GM18505 (cell line): Measurements from ENCODE around the gene CNTNAP2.

Source experiments
- ATAC-seq: cut with Tn5 transposase; IDR thresholded peaks from one replicate; pipeline ENCODE4 v1.9.1; 2021; ENCODE audit not compliant: unreplicated experiment
- POLR2A ChIP-seq: IDR thresholded peaks from 4 replicates; pipeline ENCODE4 v1.6.1; 2011; ENCODE audit warnings: borderline replicate concordance; ENCODE audit not compliant: insufficient read depth, insufficient read length; ENCODE audit errors: extremely low read depth

The CNTNAP2 gene

DNA sequence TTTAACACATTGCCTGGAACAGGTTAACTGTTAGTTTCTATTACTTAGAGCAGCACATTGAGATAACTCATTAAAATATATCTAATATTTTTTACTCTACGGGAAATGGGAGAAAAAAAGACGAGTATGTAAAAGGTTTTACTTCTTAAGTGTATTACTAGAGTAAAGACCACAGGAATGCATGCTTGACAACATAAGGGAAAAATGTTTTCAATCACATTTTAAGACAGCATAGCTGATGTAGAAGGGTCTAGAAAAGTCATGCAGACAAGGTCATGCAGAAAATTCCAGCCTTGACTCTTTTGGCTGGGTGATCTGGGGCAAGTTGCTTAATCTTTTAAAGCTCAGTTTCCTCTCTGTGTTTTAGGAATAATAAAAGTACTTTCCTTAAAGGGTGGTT lies 806.2 kb downstream of the CNTNAP2 start:
- no peak for ATAC-seq
- no peak for TF ChIP-seq POLR2A

DNA sequence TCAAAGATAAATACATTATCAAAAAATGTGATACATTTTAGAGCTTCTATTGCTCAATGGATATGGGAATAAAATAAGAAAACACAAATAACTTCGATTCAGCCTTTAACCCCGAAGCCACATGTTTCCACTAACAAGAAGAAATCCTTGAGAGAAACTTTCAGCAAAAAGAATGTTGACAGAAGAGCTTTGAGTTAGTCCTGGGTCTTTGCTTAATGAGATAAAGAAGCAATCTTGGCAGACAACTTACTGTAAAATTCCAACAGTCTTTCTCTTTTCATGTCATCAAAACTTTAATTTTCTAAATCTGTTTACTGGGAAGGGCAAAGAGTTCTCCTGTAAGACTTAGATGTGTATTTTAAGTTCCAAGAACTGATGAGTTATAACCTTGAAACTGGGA lies 810.2 kb downstream of the CNTNAP2 start:
- no peak for TF ChIP-seq POLR2A
- no peak for ATAC-seq

DNA sequence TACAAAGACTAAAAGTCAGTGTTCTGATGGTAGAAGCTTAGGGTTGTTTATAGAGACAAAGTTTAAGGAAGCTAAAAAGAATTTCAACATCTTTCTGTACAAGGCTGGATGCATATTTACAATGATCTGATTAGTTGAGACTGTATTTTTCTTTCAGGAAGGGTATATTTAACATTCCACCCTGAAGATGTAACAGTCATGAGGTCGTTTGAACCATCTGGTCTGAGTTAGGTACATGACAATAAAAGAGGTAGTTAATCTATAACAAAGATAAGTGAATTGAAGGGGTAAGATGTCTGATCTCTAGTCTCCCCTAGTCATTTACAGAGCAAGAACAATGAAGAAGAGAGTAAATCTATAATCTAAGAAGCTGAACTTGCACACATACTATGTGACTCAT lies 821.2 kb downstream of the CNTNAP2 start:
- ATAC-seq = no peak
- no peak for TF ChIP-seq POLR2A

DNA sequence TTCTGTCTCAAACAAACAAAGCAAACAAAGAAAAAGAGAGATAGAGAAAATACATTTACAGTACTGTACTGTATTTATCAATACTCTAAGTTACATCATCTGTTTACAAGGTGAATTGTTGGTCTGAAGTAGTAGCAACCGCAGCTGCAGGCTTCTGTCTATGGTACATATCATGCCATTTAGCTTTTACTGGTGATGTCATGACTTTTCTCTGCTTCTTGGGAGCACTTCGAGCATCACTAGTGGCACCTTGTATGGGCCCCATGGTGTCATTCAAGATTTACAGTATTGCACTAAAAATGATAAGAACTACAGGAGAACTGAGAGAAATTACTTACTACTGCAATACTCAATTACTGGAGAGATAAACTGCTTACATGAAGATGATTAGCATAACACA lies 826.9 kb downstream of the CNTNAP2 start:
- ATAC-seq = no peak
- TF ChIP-seq POLR2A = no peak

DNA sequence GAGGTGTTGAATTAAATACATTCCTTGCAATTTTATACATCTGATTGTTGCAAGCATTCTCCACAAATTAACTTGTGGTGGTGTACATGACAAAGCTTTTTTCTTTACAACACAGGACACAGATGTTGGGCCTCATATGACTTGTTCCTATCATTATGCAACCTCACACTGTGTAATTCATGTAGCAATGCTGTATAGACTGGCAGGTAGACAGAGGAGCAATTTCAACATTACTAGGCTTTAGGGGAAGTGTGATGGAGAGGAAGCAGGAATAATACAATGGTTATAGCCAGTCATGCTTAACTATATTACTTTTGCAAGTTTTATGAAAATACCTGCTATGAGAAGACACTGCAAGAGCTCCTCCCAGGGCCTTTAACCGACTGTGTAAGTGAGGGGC lies 832.1 kb downstream of the CNTNAP2 start:
- no peak for TF ChIP-seq POLR2A
- ATAC-seq = no peak

DNA sequence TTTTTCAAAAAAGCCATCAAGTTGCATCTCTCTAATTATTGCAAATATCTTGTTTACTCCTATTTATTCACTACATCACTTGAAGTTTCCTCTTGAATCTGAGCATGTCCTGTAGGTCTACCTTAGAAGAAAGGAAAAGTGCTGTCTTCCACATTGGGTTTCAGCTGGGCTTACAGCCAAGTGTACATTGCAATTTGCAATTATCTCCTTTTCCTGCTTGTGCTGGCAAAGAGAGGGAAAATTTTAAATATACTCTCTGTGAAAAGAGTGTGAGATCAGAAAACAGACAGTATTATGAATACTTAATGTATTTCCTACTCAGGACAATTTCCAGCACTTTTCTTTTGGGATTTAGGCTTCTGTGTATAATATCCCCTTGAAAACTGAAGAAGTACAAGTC lies 839.7 kb downstream of the CNTNAP2 start:
- TF ChIP-seq POLR2A = no peak
- ATAC-seq = no peak

DNA sequence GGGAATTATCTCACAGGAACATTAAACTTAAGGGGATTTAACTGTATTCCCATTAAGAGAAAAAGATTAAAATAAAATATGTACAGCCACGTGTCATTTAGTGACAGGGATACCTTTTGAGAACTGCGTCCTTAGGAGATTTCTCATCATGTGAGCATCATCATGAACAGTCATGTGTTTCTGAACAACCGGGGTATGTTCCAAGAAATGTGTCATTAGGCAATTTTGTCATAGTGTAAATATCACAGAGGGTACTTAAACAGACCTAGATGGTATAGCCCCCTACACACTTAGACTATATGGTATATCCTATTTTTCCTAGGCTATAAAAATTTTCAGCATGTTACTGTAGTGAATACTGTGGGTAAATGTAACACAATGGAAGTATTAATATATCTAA lies 840.3 kb downstream of the CNTNAP2 start:
- no peak for TF ChIP-seq POLR2A
- no peak for ATAC-seq

DNA sequence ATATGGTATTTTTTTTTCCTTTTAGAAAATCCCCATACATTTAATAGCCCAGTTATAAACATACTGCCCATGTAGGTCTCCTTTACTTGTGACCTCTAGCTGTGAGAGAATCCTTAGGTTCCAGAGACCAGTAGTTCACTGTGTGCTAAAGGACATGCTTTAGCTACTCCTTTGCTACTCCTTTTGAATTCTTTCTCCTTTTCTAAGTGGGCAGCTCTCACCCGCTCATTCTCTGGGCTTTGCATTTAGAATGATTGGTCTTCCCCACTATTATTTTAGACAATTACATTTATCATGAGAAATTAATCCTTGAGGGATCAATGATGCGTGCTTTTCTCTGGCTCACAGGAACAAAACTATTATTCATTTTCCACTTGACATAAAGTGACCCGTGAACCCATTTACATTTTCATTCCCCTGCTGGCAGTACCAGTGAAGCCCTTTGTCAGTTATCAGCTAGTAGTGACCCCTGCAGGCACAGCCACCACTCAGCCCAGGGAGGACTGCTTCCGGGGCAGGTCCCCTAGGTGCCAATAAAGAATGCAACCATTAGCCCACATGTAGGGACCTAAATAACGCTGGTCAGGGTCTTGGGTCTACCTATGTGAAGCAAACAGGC lies 844.3 kb downstream of the CNTNAP2 start:
- no peak for ATAC-seq
- no peak for TF ChIP-seq POLR2A

DNA sequence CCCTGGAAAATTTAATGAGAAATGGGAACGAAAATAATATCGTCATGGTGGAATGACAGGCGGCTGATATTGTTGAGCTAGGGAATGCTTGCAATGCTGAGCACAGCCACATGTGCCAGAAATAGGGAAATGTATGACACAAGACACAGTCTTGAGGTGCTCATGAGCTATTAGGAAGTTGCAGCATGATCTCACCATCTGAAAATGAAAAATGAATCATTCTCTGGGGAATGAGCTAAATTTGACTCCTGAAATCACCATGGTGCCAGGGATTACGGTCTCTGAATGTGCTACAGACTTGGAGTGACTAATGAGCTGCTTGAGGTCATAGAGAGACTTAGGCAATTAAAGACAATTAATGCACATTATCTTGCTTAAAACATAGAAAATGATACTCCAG lies 845.0 kb downstream of the CNTNAP2 start:
- no peak for ATAC-seq
- TF ChIP-seq POLR2A = no peak

DNA sequence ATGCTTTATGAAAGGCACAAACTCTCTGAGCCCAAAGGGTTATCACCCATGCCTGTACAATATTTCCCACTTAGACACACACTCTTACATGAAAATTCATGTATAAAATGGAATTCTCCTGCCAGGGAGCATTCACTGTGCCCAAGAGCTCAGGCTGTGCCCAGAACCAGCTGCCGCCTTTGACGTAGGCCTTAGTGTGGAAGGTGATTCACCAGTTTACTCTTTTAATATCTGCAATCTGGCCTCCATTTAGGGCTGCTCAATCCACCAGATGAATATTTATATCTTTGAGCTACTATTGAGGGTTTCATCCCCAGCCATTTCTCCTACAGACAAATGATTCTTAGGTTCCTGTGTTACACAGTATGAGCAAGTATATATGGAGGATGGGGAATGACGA lies 849.7 kb downstream of the CNTNAP2 start:
- no peak for TF ChIP-seq POLR2A
- ATAC-seq = no peak

DNA sequence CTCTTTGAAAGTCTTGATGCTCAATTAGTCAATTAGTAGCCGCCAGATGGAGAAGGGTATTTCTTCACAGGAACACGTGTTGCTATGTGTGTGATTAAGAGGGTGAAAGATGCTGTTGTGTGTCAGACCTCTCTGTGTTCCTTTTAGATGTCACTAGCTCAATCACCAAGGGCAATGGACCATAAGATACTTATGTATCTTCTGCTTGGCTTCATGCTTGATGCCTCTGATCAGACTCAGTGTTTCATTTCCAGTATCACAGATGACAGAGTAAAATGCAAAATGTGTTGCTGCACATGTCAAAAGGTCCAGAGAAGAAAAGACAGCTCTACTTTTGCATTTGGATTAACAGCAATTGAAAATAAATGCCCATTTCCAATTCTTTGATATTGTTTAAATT lies 865.9 kb downstream of the CNTNAP2 start:
- TF ChIP-seq POLR2A = no peak
- no peak for ATAC-seq

DNA sequence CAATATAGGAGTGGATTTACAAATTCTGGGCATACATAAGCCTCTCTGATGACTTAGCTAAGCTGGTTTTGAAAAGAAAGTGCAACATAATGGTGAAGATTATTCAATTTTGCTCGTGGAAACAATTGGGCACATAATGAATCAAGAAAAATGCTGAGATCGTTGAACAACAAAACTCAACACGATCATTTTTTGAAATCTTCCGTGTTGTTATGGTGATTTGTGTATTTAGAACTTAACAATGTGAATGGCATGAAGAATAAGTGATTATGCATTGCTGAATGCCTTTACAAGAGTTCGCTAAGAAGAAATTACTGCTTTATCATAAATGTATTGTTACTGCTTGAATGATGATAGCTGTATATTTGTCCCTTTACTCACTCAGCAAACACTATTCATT lies 875.0 kb downstream of the CNTNAP2 start:
- no peak for ATAC-seq
- TF ChIP-seq POLR2A = no peak

DNA sequence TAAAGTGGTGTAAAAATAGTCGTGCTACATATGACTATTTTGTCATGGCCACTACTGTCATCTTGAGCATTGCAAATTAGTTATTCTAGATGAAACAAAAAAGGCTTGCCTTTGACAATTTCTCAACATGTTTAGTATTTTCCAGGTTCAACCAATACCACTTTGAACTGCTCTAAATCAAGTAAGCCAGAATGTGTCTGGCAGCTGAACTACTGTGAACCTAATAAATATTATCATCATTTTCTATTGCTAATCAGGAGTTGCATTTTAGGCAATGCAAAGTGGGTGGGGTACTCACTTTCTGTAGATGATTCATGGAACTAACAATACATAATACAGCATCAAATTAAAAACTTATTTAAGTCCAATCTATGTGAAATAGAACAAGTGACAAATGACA lies 877.2 kb downstream of the CNTNAP2 start:
- no peak for ATAC-seq

DNA sequence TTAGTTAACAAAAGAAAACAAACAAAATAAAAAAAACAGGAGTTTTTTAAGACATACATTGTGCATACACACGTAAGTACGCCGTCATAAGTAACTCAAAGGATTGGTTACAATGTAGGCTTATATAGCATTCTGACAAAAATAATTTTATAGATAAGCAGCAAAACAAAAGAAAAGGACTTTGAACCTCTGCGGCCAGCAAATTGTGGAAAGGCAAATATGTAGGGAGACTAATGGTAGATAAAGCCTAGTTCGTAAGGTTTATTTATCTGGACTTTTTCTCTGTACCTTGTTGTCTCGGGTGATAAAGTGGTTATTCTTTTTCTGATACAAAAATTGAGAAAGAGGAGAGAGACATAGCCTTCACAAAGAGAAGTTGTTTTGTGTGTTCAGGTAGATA lies 891.9 kb downstream of the CNTNAP2 start:
- no peak for ATAC-seq
- no peak for TF ChIP-seq POLR2A

More for the DNA sequence above, 877.2 kb downstream of the CNTNAP2 start:
- no peak for TF ChIP-seq POLR2A

DNA sequence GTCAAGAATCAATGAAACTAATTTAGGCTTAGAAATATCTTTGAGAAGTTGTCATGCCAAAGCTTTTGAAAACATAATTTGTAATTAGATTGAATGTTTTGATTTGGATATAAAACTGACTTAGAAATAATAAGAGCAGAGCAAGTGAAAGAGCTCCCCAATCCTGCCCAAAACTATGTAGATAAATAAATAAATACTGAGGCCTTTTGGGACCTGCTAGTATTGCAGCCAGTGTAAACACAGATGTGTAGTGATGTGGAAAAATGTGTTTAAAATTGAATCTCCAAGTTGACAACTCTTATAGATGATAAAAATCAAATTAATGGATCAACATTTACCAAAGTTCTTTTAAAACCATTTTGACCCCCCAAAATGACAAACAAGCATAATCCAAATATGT lies 896.1 kb downstream of the CNTNAP2 start:
- ATAC-seq = no peak
- TF ChIP-seq POLR2A = no peak
